K562 (cell line): ENCODE results near the gene BMP10. TPM values are rescaled to one million over a fixed set of nuclear protein-coding genes. Genes with fewer than 3 reads are reported as not detected.

Experiments used
- AFF4 ChIP-seq: sonication (generic); formaldehyde crosslinking; IDR thresholded peaks from 2 replicates; pipeline ENCODE4 v1.8.0; 2023; ENCODE audit warnings: mild to moderate bottlenecking, missing genetic modification reagents
- ATF4 ChIP-seq: fragments of 450-650 bp; formaldehyde crosslinking; IDR thresholded peaks from 2 replicates; pipeline ENCODE4 v1.4.0; 2022; ENCODE audit warnings: mild to moderate bottlenecking, moderate library complexity
- BRF1 ChIP-seq: IDR thresholded peaks from 3 replicates; pipeline ENCODE4 v1.6.1; 2011; ENCODE audit warnings: borderline replicate concordance, mild to moderate bottlenecking; ENCODE audit not compliant: insufficient read length; ENCODE audit errors: extremely low read depth
- CCNT2 ChIP-seq: IDR thresholded peaks from 2 replicates; pipeline ENCODE4 v1.6.1; 2011; ENCODE audit warnings: borderline replicate concordance, low read depth, mild to moderate bottlenecking, moderate library complexity, mixed read lengths, low read length; ENCODE audit not compliant: insufficient read length; ENCODE audit errors: extremely low read depth
- FOXM1 ChIP-seq, 2 experiments: fragments of 450-650 bp in 1 of 2; sonication (generic) in 1 of 2; formaldehyde crosslinking in 1 of 2; IDR thresholded peaks; 2 replicates each; pipeline versions ENCODE4 v1.6.1 to v1.9.0; 2017 to 2022; ENCODE audit warnings: low read depth in 2 of 2, mild to moderate bottlenecking in 2 of 2, missing genetic modification reagents in 1 of 2, moderate library complexity in 1 of 2
- HIVEP1 ChIP-seq: fragments of 250-450 bp; sonication (Bioruptor Pico); IDR thresholded peaks from 2 replicates; pipeline ENCODE4 v1.4.0; 2020; ENCODE audit warnings: mild to moderate bottlenecking
- NFATC3 ChIP-seq: fragments of 450-650 bp; IDR thresholded peaks from 2 replicates; pipeline ENCODE4 v1.6.1; 2017; ENCODE audit warnings: mild to moderate bottlenecking
- NFIX ChIP-seq: fragments of 250-450 bp; sonication (Bioruptor Pico); IDR thresholded peaks from 2 replicates; pipeline ENCODE4 v1.4.0; 2020; ENCODE audit warnings: low read depth, mild to moderate bottlenecking, moderate library complexity
- PRMT5 ChIP-seq: sonication (generic); formaldehyde crosslinking; IDR thresholded peaks from 2 replicates; pipeline ENCODE4 v1.5.0; 2020; ENCODE audit warnings: missing genetic modification reagents
- PRPF4 ChIP-seq: fragments of 200-400 bp; formaldehyde crosslinking; IDR thresholded peaks from one replicate; pipeline ENCODE4 v1.6.1; 2017; ENCODE audit warnings: low read length, low read depth, mild to moderate bottlenecking; ENCODE audit not compliant: insufficient read depth, poor library complexity, severe bottlenecking
- RBM14 ChIP-seq: fragments of 200-400 bp; formaldehyde crosslinking; IDR thresholded peaks from 2 replicates; pipeline ENCODE4 v1.6.1; 2018; ENCODE audit warnings: low read depth, mild to moderate bottlenecking, low read length, moderate library complexity, borderline replicate concordance; ENCODE audit not compliant: insufficient read depth
- STAT5B ChIP-seq: fragments of 250-450 bp; sonication (Bioruptor Pico); IDR thresholded peaks from 2 replicates; pipeline ENCODE4 v1.8.0; 2021; ENCODE audit warnings: mild to moderate bottlenecking, inconsistent platforms
- ZFP91 ChIP-seq: sonication (generic); formaldehyde crosslinking; IDR thresholded peaks from 2 replicates; pipeline ENCODE4 v1.8.0; 2022; ENCODE audit warnings: mild to moderate bottlenecking, missing genetic modification reagents
- ZNF140 ChIP-seq: fragments of 250-450 bp; sonication (Bioruptor Pico); IDR thresholded peaks from 2 replicates; pipeline ENCODE4 v1.8.0; 2021; ENCODE audit warnings: moderate library complexity, mild to moderate bottlenecking, inconsistent platforms
- ZNF146 ChIP-seq: IDR thresholded peaks from one replicate; pipeline ENCODE4 v1.6.1; 2018; ENCODE audit warnings: missing compliant biosample characterization; ENCODE audit not compliant: unreplicated experiment
- ZNF184 ChIP-seq: sonication (generic); formaldehyde crosslinking; IDR thresholded peaks from 2 replicates; pipeline ENCODE4 v1.5.0; 2020; ENCODE audit warnings: missing genetic modification reagents
- ZNF232 ChIP-seq: sonication (generic); formaldehyde crosslinking; IDR thresholded peaks from 2 replicates; pipeline ENCODE4 v1.8.0; 2022; ENCODE audit warnings: mild to moderate bottlenecking, missing genetic modification reagents
- ZNF277 ChIP-seq: fragments of 250-450 bp; sonication (Bioruptor Pico); IDR thresholded peaks from 2 replicates; pipeline ENCODE4 v1.8.0; 2022; ENCODE audit warnings: inconsistent platforms, mild to moderate bottlenecking, moderate library complexity, borderline replicate concordance
- ZNF444 ChIP-seq: fragments of 250-450 bp; sonication (Bioruptor Pico); IDR thresholded peaks from 2 replicates; pipeline ENCODE4 v1.4.0; 2020; ENCODE audit warnings: mild to moderate bottlenecking, moderate library complexity
- ZNF57 ChIP-seq: fragments of 450-650 bp; formaldehyde crosslinking; IDR thresholded peaks from 2 replicates; pipeline ENCODE4 v1.4.0; 2020; ENCODE audit warnings: mild to moderate bottlenecking, moderate library complexity
- ZNF668 ChIP-seq: fragments of 250-450 bp; sonication (Bioruptor Pico); IDR thresholded peaks from 2 replicates; pipeline ENCODE4 v1.8.0; 2022; ENCODE audit warnings: mild to moderate bottlenecking, inconsistent platforms
- ZNF778 ChIP-seq: fragments of 450-650 bp; formaldehyde crosslinking; IDR thresholded peaks from 2 replicates; pipeline ENCODE4 v1.4.0; 2020; ENCODE audit warnings: mild to moderate bottlenecking, moderate library complexity
- polyA plus RNA-seq, 8 experiments: library from polyadenylated mRNA; depleted of rRNA in 4 of 8; stranded (reverse) in 5 of 8; unstranded in 3 of 8; fragments of >200 nt; fragmentation: Nextera tagmentation in 2 of 8; fragmentation: Illumina TruSeq in 1 of 8; extraction: Ambion mirVana in 2 of 8; extraction: Trizol in 1 of 8; gene quantifications; 2 replicates each; pipeline versions ENCODE4 v1.2.1 to v1.2.3, GENCODE V29; 2011 to 2014; ENCODE audit warnings: inconsistent platforms in 1 of 8, missing spikeins in 1 of 8
- total RNA-seq, 7 experiments: library from RNA; depleted of rRNA in 6 of 7; stranded (reverse); fragments of >200 nt in 6 of 7; fragmentation: Illumina TruSeq in 2 of 7; extraction: Trizol in 2 of 7; gene quantifications; 2 replicates each; pipeline versions ENCODE4 v1.2.1 to v1.2.3, GENCODE V29; 2011 to 2021; ENCODE audit warnings: low replicate concordance in 1 of 7

BMP10 gene
- total and polyA plus RNA-seq, 9 of the 15 experiments (the other 6 are each of a cell fraction or from before 2014, with no cell fraction given): 0.11 to 0.91 (median 0.43) TPM

GRCh38 chr2:68849579-68850030, 21.6 kb downstream of the BMP10 start (continued):
- no peak for TF ChIP-seq BRF1
- TF ChIP-seq PRMT5: no peak
- TF ChIP-seq AFF4 (CRISPR knock-in tag): no peak
- TF ChIP-seq NFIX: no peak
- TF ChIP-seq ZNF277: no peak
- TF ChIP-seq RBM14: no peak
- no peak for TF ChIP-seq PRPF4
- TF ChIP-seq FOXM1 (IDR thresholded peaks at IDR 0.05; ENCODE audit: low read depth): no peak
- TF ChIP-seq FOXM1 (CRISPR knock-in tag; IDR thresholded peaks at IDR 0.05; ENCODE audit: low read depth): no peak
- TF ChIP-seq ZNF668: no peak
- no peak for TF ChIP-seq ATF4 (CRISPR knock-in tag)
- TF ChIP-seq ZNF778 (CRISPR knock-in tag): no peak
- TF ChIP-seq ZNF232: no peak
- TF ChIP-seq STAT5B (CRISPR knock-in tag): no peak
- no peak for TF ChIP-seq ZNF146 (CRISPR knock-in tag)
- no peak for TF ChIP-seq CCNT2
- no peak for TF ChIP-seq ZNF184
- TF ChIP-seq ZNF140 (CRISPR knock-in tag): no peak
- no peak for TF ChIP-seq HIVEP1
- TF ChIP-seq ZNF57 (CRISPR knock-in tag): no peak
- no peak for TF ChIP-seq NFATC3
- no peak for TF ChIP-seq ZNF444
- TF ChIP-seq ZFP91 (CRISPR knock-in tag): no peak
